ENCODE measurements around the gene ARSG.
"Not testable (repeated sequence)": the region's sequence is repeated elsewhere in the genome, so short reads cannot be mapped to it uniquely, and the experiment has no call there.

The ARSG gene

DNA sequence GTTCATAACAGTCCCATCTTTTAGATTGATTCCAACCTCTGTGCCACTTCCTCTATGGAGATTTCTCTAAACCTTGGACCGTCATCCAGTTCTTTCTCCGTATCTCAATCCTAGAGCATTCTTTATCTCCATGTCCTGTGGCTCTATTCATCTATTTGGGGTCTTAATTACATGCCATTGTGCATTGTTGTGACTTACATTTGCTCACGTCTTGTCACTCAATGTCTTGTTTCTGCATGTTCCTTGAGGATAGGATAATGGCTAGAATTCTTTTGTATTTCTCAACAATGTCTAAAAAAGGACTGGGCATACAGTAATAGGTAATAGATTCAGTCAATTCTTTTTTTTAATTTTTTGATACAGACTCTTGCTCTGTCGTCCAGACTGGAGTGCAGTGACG, 50.2 kb downstream of the ARSG start:
- DNase-seq = no peak

DNA sequence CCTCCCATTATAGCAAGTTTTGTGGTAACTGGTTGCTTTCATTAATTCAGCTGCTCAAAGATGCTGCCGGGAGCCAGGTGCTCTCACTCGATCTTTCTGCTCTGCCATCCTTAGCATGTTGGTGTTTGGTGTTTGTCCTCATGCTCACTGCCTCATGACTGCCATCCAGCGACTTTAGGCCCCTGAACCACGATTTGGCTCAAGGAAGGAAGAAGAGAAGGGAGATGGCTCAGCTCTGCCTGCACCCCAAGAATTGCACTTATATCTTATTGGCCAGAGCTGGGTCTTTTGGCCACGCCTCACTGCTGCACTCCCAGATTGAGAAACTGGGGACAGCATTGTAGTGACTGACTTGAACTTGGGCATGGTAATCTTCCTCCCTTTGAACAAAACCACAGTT, 52.7 kb downstream of the ARSG start:
- DNase-seq = no peak

DNA sequence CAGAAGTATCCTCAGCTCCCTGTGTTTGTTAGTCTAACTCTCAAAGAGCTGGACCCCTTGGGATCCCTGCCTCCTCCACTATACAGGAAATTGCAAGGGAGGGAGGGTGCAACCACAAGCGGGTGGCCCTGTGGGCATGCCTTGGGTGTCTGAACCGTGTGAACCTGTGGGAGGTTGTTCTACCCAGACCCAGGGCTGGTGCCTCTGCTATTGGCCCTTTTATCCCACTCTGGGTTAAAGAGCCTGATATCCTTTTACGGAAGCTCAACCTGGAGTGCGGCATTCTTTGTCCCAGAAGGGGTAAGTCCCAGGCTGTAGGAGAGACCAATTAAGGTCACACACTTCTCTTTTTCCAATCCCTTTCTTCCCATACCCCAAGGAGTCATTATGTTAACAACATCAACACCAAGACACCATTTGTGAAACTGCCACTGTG, 53.4 kb downstream of the ARSG start:
- peak; percentile 62 for DNase-seq

- no peak for DNase-seq
These were observed 55.2 kb downstream of the ARSG start for GRCh38 chr17:68346448-68346847.

DNA sequence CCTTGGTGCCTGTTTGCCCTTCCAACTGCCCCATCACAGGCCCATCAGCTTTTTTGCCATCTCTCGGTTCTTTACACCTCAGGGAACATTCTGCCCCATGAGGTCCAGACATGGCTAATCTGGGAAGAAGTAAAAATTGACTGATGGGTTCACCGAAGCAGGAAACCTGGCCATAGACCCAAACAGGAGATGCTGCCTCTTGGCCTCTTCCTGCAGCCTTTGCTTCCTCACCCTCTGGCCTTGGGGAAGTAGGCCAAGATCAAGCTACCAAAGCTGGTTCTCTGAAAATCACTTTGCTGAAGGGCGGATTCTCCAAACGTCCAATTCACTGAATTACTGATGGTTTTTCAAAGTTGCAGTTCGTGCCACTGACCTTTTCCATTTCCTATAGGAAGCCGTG, 56.1 kb downstream of the ARSG start:
- no peak for DNase-seq

GRCh38 chr17:68349157-68349556, 57.9 kb downstream of the ARSG start:
- DNase-seq = no peak

GRCh38 chr17:68351395-68351794, 60.1 kb downstream of the ARSG start:
- no peak for DNase-seq

- DNase-seq = no peak
These were observed 60.7 kb downstream of the ARSG start for GRCh38 chr17:68352041-68352440.

- DNase-seq = not testable (repeated sequence)
These were observed 61.4 kb downstream of the ARSG start for GRCh38 chr17:68352671-68353070.

- no peak for DNase-seq
These were observed 61.8 kb downstream of the ARSG start for GRCh38 chr17:68353111-68353521.

DNA sequence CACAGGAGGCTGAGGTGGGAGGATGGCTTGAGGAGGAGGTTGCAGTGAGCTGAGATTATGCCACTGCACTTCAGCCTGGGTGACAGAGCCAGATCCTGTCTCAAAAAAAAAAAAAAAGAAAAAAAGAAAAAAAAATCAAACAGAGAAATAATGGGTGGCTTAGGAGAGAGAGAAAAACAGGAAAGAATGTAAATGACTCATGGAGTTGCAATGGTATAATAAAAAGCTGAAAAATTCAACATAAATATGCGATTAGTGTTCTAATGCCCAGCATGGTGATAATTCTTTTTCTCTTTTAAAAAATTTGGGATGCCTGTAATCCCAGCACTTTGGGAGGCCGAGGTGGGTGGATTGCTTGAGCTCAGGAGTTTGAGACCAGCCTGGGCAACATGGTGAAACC, 63.0 kb downstream of the ARSG start:
- not testable (repeated sequence) for DNase-seq

- DNase-seq = not testable (repeated sequence)
These were observed 63.8 kb downstream of the ARSG start for GRCh38 chr17:68355108-68355507.

DNA sequence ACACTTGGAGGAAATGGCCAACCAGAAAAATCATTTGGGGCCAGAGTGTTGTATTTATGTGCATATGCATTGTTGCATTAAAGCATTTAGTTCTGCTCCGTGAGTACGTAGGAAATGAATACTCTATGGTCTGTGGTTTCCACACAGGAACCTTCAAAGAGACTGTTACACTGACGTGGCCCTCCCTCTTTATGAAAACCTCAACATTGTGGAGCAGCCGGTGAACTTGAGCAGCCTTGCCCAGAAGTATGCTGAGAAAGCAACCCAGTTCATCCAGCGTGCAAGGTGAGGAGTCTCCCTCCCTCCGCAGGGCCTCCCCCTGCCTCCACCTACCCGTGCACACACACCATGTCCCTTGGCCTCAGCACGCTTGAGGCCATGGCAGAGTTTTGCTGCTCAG, 65.2 kb downstream of the ARSG start:
- DNase-seq = no peak

DNA sequence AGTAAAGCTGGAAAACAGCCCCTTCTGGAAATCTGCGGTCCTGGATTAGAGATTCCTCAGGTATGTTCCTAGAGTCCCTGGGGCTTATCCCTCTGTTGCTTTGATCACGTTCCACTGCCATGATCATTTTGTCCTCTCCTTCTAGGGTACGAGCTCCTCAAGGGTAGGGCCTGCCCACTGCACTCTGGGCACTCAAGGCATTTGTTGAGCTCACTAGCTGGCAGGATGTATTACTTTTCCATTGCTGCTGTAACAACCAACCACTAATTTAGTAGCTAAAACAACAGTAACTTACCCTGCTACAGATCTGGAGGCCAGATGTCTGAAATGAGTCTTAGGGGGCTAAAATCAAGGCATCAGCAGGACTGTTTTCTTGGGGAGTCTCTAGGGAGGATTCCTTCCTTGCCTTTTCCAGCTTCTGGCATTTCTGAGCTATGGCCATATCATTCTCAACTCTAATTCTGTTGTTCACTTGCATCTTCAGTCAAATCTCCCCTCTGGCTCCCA, 65.7 kb downstream of the ARSG start:
- no peak for DNase-seq

- no peak for DNase-seq
These were observed 66.6 kb downstream of the ARSG start for GRCh38 chr17:68357886-68358285.

DNA sequence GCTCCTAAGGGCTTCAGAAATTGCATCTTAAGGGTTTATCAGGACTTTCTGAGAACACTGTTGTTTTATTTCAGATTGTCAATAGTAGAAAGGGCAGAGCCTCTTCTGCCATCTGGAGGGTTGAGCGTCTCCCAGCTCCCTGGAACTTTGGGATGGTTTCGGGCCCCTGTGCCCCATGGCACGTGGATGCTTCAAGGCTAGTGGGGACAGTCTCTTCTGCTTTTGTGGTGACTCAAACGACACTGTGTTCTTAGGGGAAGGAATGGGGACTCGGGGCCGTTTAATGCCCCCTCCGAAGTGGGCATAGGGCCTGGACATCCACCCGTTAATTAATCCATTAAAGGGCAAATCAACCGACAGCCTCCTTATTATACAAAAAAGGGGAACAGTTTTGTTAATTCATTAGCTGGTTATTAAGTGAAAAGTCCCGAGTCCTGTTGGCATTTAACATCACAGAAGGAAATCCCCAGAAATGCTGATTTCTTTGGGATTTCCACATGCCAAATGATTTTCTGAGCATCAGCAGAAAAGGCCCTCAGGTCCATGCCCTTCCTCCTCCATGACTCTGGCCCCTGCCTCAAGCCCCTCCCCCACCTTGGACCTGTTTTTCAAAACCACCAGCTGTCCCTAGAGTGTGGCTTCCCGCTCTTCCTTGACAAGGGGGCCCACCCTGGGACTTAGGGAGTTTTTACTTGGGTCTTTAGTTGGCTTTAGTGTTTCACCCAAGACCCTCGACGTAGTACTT, 68.7 kb downstream of the ARSG start:
- DNase-seq = no peak

GRCh38 chr17:68365469-68365868, 74.2 kb downstream of the ARSG start:
- DNase-seq = no peak

DNA sequence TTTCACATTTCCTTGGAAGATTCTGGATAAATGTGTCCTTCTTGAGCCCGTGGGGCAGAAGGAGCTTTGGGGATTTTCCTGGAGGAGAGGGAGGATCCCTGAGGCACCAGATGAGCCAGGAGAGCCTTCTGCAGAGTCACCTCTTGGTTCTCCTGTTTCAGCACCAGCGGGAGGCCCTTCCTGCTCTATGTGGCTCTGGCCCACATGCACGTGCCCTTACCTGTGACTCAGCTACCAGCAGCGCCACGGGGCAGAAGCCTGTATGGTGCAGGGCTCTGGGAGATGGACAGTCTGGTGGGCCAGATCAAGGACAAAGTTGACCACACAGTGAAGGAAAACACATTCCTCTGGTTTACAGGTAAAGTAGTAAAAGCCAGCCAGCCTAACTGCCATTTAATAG, 77.1 kb downstream of the ARSG start:
- no peak for DNase-seq

- DNase-seq = no peak
These were observed 84.3 kb downstream of the ARSG start for GRCh38 chr17:68375566-68375965.

DNA sequence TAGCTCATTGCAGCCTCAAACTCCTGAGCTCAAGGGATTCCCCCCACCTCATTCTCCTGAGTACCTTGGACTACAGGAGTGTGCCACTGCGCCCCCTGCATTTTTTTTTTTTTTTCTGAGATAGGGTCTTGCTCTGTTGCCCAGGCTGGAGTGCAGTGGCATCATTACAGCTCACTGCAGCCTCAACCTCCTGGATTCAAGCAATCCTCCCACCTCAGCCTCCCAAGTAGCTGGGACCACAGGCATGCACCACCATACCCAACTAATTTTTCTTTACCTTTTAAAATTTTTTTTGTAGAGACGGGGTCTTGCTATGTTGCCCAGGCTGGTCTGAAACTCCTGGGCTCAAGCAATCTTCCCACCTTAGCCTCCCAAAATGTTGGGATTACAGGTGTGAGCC, 84.9 kb downstream of the ARSG start:
- DNase-seq = not testable (repeated sequence)

- no peak for DNase-seq
These were observed 86.5 kb downstream of the ARSG start for GRCh38 chr17:68377771-68378267.

DNA sequence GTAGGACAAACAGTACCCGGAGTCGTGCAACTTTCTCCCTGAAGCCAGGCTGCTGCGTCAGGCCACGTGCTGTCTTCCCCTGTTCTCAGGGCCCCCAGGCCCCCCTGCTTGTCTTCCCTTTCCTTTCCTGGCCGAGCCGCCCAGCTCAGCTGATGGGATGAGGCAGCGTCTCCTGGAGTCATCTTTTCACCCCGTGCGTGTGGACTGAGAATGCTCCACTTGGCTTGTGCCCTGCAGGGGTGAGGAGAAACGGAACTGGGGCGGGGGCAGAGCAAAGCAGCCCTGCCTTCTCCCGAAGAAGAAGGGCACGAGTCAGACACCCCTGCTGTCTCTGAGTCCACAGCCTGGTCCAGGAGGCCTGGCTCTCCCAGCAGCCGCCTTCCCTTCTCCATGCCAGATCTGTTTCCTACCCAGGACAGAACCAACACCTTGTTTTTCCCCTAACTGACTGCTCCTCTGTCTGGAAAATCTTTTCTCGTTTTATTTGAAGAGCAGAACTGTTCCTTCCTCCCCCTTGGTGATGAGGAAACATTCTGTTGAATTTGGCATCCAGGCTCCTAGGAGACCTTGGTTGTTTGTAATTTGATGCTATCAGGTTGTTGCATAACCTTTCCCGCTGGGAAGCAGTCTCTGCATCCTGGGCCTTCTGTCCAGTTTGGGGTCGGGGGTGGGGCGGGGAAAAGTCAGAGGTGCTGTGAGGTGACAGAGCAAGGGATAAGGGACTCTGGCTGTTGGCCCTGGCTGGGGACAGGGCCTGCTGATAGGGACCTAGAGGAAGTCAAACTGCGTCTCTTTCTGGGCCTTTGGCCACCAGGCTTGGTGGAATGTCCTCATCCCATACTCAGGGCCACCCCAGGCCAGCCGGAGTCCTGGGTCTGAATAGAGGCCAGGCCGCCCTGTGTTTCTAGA, 87.2 kb downstream of the ARSG start:
- no peak for DNase-seq

DNA sequence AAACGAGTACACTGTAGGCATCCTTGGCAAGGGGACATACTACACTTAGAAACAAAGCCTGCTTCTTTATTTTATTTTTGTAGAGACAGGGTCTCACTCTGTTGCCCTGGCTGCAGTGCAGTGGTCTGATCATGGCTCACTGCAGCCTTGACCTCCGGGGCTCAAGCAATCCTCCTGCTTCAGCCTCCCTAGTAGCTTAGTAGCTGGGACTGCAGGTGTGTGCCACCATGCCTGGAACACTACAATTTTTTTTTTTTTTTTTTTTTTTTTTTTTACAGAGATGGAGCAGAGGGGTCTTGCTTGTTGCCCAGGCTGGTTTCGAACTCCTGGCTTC, 87.8 kb downstream of the ARSG start:
- DNase-seq = no peak
